Caco-2 (cell line): ENCODE data around the gene FLNA. TPM values are rescaled to one million over a fixed set of nuclear protein-coding genes. Genes with fewer than 3 reads are reported as not detected.

Experiments
- BruUV-seq: library from RNA; stranded (reverse); fragments of 400-500 nt; replicated peaks from 2 replicates; lab custom pipeline; 2021; lab: Mats Ljungman, UMichigan
- CTCF ChIA-PET: fragments of 300-600 bp; sonication (Branson Sonifier 250); formaldehyde crosslinking; loops from one replicate; lab custom pipeline; 2022; ENCODE audit warnings: antibody characterized with exemption; lab: Charles Lee
- POLR2A ChIA-PET: fragments of 300-600 bp; sonication (Branson Sonifier 250); formaldehyde crosslinking; loops from one replicate; lab custom pipeline; 2022; ENCODE audit warnings: antibody characterized with exemption; lab: Charles Lee
- DNase-seq, 2 experiments: peaks; one replicate each; pipeline versions ENCODE4 v3.0.0 to v3.0.0-alpha.2; 2020 to 2022
- H3K27me3 ChIP-seq: replicated peaks from 2 replicates; pipeline ENCODE4 v1.6.0; 2011; ENCODE audit warnings: low read length; ENCODE audit not compliant: control insufficient read depth, insufficient read depth
- H3K36me3 ChIP-seq: 2 replicates; pipeline ENCODE4 v1.5.1; 2011; ENCODE audit warnings: low read length; ENCODE audit not compliant: control insufficient read depth, insufficient read depth
- H3K4me1 ChIP-seq: fragments of 250-450 bp; sonication (Bioruptor Pico); 2 replicates; pipeline ENCODE4 v1.5.1; 2020; ENCODE audit warnings: mild to moderate bottlenecking
- H3K4me3 ChIP-seq: 2 replicates; pipeline ENCODE4 v1.5.1; 2011; ENCODE audit warnings: low read depth, mild to moderate bottlenecking, control low read depth, low read length
- H3K9me3 ChIP-seq: fragments of 250-450 bp; sonication (Bioruptor Pico); 2 replicates; pipeline ENCODE4 v1.5.1; 2020; ENCODE audit warnings: mild to moderate bottlenecking, moderate library complexity
- H3K27ac Mint-ChIP-seq: one replicate; pipeline ENCODE4 v1.8.0; 2022; ENCODE audit warnings: mixed read lengths; ENCODE audit not compliant: unreplicated experiment
- H3K27me3 Mint-ChIP-seq: one replicate; pipeline ENCODE4 v1.8.0; 2022; ENCODE audit warnings: mixed read lengths; ENCODE audit not compliant: insufficient read depth, unreplicated experiment
- H3K36me3 Mint-ChIP-seq: one replicate; pipeline ENCODE4 v1.8.0; 2022; ENCODE audit warnings: mild to moderate bottlenecking, mixed read lengths; ENCODE audit not compliant: insufficient read depth, unreplicated experiment
- H3K4me1 Mint-ChIP-seq: one replicate; pipeline ENCODE4 v1.8.0; 2022; ENCODE audit warnings: low read depth, mixed read lengths; ENCODE audit not compliant: unreplicated experiment
- H3K4me3 Mint-ChIP-seq: one replicate; pipeline ENCODE4 v1.8.0; 2022; ENCODE audit warnings: mild to moderate bottlenecking, moderate library complexity, mixed read lengths; ENCODE audit not compliant: unreplicated experiment
- H3K9me3 Mint-ChIP-seq: one replicate; pipeline ENCODE4 v1.8.0; 2022; ENCODE audit warnings: mixed read lengths; ENCODE audit not compliant: unreplicated experiment
- intact Hi-C: fragments of 100-400 bp; cut with micrococcal nuclease; formaldehyde crosslinking; loops from one replicate; pipeline ENCODE4 v1.10.0; 2022; ENCODE audit not compliant: unreplicated experiment
- total RNA-seq: library from RNA; stranded (reverse); gene quantifications from 2 replicates; pipeline ENCODE4 v1.2.3, GENCODE V29; 2022
- TF ChIP-seq, protein P1 (sequence below), 2 experiments: fragments of 200-600 bp in 1 of 2; IDR thresholded peaks; 1 replicate in 1 of 2; 2 replicates in 1 of 2; pipeline versions ENCODE4 v1.5.1 to v1.8.0; 2011 to 2022; ENCODE audit warnings: antibody characterized with exemption in 1 of 2, control low read depth in 1 of 2, inconsistent platforms in 1 of 2, low read depth in 1 of 2, low read length in 1 of 2, mild to moderate bottlenecking in 1 of 2, moderate library complexity in 1 of 2; ENCODE audit not compliant: insufficient read depth in 1 of 2, severe bottlenecking in 1 of 2, unreplicated experiment in 1 of 2

Gene FLNA
- total RNA-seq, 1 experiment from 2014 or later = 546 TPM

GRCh38 chrX:154373340-154374306 is 811 bp downstream of the FLNA start:
- Histone ChIP-seq H3K4me1 (peaks cover 14% of the 10 kb centered on the region), H3K36me3 (0 out of 2 replicates have a peak, but pooled peaks cover 2% of the 10 kb centered on the region), H3K9me3 (no peaks in the 10 kb centered on the region), H3K4me3 (peak overlapping the region; percentile 55), H3K27me3 (no peaks in the 10 kb centered on the region)
- Mint-ChIP-seq H3K36me3 (peaks cover 30% of the 10 kb centered on the region), H3K4me1 (no peaks in the 10 kb centered on the region), H3K4me3 (peak overlapping the region; percentile 70), H3K9me3 (no peaks in the 10 kb centered on the region), H3K27ac (peak overlapping the region; percentile 69), H3K27me3 (no peaks in the 10 kb centered on the region)
- TSS peak; percentile 26 for BruUV-seq
- ChIA-PET POLR2A (interaction anchor here (0.6 to 1.2 kb wide), 6 partner anchors 8 to 449 kb away, joined by 3 to 12 read pairs (median 4); partner anchors contain the start of genes LAGE3 and TAFAZZIN), CTCF (interaction anchor here (0.5 to 2.0 kb wide), 17 partner anchors 8 to 174 kb away, joined by 3 to 18 read pairs (median 4); partner anchors contain the start of genes PLXNA3, RPL10 and SLC10A3)
- intact Hi-C loops = loop anchor here (1.0 to 10.0 kb wide), 3 partner anchors 161 to 581 kb away; partner anchors contain the start of genes HCFC1, IDH3G, SSR4 and TMEM187
- TF ChIP-seq, protein P1, sequence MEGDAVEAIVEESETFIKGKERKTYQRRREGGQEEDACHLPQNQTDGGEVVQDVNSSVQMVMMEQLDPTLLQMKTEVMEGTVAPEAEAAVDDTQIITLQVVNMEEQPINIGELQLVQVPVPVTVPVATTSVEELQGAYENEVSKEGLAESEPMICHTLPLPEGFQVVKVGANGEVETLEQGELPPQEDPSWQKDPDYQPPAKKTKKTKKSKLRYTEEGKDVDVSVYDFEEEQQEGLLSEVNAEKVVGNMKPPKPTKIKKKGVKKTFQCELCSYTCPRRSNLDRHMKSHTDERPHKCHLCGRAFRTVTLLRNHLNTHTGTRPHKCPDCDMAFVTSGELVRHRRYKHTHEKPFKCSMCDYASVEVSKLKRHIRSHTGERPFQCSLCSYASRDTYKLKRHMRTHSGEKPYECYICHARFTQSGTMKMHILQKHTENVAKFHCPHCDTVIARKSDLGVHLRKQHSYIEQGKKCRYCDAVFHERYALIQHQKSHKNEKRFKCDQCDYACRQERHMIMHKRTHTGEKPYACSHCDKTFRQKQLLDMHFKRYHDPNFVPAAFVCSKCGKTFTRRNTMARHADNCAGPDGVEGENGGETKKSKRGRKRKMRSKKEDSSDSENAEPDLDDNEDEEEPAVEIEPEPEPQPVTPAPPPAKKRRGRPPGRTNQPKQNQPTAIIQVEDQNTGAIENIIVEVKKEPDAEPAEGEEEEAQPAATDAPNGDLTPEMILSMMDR (IDR thresholded peaks at IDR 0.05; ENCODE audit: insufficient read depth in 1 of 2, low read depth in 1 of 2, low read length in 1 of 2, severe bottlenecking in 1 of 2, unreplicated experiment in 1 of 2) = peak; percentile 50 to 78
- DNase-seq = peak; percentile 91 to 92

GRCh38 chrX:154372612-154373022 is 1.8 kb downstream of the FLNA start:
- H3K4me3 Mint-ChIP-seq = peak overlapping the region; percentile 46
- ChIA-PET CTCF (interaction anchor here (0.6 to 2.0 kb wide), 10 partner anchors 9 to 169 kb away, joined by 3 to 18 read pairs (median 4); partner anchors contain the start of genes RPL10 and SLC10A3), POLR2A (interaction anchor here (1.1 to 1.2 kb wide), 2 partner anchors 25 to 39 kb away, joined by 4 to 12 read pairs; partner anchors contain the start of gene TAFAZZIN)
- intact Hi-C loops = loop anchor here (1.0 to 10.0 kb wide), 3 partner anchors 162 to 580 kb away; partner anchors contain the start of genes HCFC1, IDH3G, SSR4 and TMEM187
- H3K27ac Mint-ChIP-seq = peak overlapping the region; percentile 48
- Histone ChIP-seq H3K9me3 (no peaks in the 10 kb centered on the region), H3K27me3 (no peaks in the 10 kb centered on the region), H3K4me3 (no peak overlapping the region), H3K4me1 (peaks cover 22% of the 10 kb centered on the region), H3K36me3 (0 out of 2 replicates have a peak, but pooled peaks cover 2% of the 10 kb centered on the region)
- DNase-seq = peak in 1 of 2 experiments; percentile 54
- no peaks in the 10 kb centered on the region for H3K4me1 Mint-ChIP-seq
- BruUV-seq = no TSS peak
- H3K27me3 Mint-ChIP-seq = no peaks in the 10 kb centered on the region
- H3K9me3 Mint-ChIP-seq = no peaks in the 10 kb centered on the region
- TF ChIP-seq, protein P1 (IDR thresholded peaks at IDR 0.05; ENCODE audit: insufficient read depth in 1 of 2, low read depth in 1 of 2, low read length in 1 of 2, severe bottlenecking in 1 of 2, unreplicated experiment in 1 of 2) = no peak
- H3K36me3 Mint-ChIP-seq = peaks cover 37% of the 10 kb centered on the region

- Histone ChIP-seq H3K9me3 (no peaks in the 10 kb centered on the region), H3K4me1 (peaks cover 22% of the 10 kb centered on the region), H3K4me3 (peak overlapping the region; percentile 39), H3K36me3 (peaks cover 1% of the 10 kb centered on the region; the same call in 1 of the 2 replicates), H3K27me3 (no peaks in the 10 kb centered on the region)
- peak overlapping the region; percentile 46 for H3K4me3 Mint-ChIP-seq
- ChIA-PET POLR2A (no interaction called here), CTCF (no interaction called here)
- H3K27me3 Mint-ChIP-seq = no peaks in the 10 kb centered on the region
- H3K36me3 Mint-ChIP-seq = peaks cover 43% of the 10 kb centered on the region
- H3K4me1 Mint-ChIP-seq = no peaks in the 10 kb centered on the region
- no peak overlapping the region for H3K27ac Mint-ChIP-seq
- no TSS peak for BruUV-seq
- intact Hi-C loops = loop anchor here (5.0 to 10.0 kb wide), 2 partner anchors 397 to 580 kb away; partner anchors contain the start of genes HCFC1, IDH3G, SSR4 and TMEM187
- H3K9me3 Mint-ChIP-seq = no peaks in the 10 kb centered on the region
- no peak for DNase-seq
- TF ChIP-seq, protein P1 (IDR thresholded peaks at IDR 0.05; ENCODE audit: insufficient read depth in 1 of 2, low read depth in 1 of 2, low read length in 1 of 2, severe bottlenecking in 1 of 2, unreplicated experiment in 1 of 2) = no peak
These were observed 2.6 kb downstream of the FLNA start for GRCh38 chrX:154371789-154372300.
